Stimulated activated CD8-positive, alpha-beta memory T cell treated with anti-CD3 and anti-CD28 coated beads, Interleukin-4, amount 100 ng/mL, for 1 hour (primary cell): Measurements from ENCODE around the gene MPZL1.
"Not testable (repeated sequence)": the region's sequence is repeated elsewhere in the genome, so short reads cannot be mapped to it uniquely, and the experiment has no call there.

Source experiments
- DNase-seq, 2 donors: peaks; one replicate each; pipeline ENCODE4 v3.0.0-alpha.2; 2020; ENCODE audit warnings: low read depth in 2 of 2, low spot score in 1 of 2

Gene MPZL1

DNA sequence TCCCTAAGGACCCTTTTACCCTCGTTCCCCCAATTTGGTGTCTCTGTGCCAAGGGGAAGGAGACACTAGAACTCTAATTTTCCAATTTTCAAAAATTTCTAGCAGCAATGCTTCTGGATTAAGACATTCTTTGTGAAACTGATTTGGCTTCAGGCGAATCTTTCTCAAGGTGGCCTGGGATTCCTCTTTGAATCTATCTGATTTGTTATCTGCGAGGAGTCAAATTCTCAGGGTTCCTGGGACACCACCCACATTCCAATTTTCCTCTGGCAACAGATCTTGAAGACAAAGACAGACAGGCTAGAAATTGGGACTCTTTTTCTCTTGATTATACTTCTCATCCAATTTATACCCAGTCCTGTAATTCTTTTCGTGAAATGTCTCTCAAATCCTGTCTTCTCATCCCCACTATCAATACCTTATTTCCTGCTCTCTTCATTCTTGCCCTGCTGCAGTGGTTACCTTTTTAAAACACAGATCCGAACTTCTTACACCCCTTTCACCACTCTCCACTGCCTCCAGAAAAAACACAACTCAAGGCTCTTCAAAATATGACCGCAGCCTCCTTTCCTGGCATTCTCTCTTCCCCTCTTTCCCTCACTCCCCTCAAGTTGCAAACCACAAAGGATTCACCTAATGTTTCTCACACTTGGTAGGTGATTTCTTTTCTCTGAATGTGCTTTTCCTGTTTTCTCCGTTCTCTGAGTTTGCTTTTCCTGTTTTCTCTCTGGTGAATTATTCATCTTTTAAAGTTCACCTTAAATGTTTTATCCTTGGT is 2.7 kb upstream of the MPZL1 start:
- DNase-seq: no peak

DNA sequence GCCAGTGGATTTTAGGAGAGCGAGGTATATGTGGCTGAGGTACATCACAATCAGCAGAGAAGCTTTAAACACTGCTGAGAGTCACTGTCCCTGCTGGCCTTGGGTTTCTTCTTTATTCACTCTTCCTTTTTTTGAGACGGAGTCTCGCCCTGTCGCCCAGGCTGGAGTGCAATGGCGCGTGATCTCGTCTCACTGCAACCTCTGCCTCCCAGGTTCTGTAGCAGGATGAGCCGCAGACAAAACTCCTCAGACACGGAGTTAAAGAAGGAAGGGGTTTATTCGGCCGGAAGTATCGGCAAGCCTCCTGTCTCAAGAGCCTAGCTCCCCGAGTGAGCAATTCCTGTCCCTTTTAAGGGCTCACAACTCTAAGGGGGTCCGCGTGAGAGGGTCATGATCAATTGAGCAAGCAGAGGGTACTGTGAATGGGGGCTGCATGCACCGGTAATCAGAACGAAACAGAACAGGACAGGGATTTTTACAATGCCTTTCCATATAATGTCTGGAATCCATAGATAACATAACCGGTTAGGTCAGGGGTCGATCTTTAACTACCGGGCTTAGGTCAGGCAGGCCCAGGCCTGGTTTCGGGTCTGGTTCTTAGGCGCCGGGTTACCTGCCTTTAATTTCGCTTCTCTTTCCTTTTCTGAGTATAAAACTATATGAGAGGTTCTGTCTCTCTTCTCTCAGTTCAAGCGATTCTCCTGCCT is 1.9 kb upstream of the MPZL1 start:
- DNase-seq: not testable (repeated sequence)

DNA sequence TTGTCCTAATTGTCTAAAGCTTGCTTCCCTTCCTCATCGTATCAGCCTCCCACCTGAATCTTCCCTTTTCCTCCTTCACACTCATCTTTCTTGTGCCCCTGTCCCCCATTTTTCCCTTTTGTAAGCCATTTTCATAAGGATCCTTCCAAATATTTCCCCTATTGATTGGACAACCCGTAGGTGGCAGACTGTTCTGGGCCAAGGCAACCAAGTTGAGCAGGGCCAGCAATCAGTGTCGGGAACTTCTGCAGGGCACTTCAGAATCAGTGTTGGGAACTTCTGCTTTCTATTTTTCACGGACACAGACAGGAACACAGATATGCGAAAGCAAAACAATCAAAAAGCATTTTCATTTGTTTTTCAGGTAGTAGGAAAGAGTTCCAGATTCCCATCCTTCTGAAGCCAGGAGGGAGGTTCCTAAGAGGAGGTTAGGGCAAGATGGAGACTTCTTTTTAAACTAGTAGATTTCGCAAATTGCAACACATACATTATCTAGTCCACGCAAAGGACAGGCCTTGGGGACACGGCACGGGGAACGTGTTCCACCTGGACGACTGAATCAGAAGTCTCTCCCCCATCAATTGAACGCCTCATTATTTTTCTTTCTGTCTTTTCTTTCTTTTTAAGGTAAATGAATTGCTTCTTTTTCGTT is 691 bp upstream of the MPZL1 start:
- DNase-seq: no peak

DNA sequence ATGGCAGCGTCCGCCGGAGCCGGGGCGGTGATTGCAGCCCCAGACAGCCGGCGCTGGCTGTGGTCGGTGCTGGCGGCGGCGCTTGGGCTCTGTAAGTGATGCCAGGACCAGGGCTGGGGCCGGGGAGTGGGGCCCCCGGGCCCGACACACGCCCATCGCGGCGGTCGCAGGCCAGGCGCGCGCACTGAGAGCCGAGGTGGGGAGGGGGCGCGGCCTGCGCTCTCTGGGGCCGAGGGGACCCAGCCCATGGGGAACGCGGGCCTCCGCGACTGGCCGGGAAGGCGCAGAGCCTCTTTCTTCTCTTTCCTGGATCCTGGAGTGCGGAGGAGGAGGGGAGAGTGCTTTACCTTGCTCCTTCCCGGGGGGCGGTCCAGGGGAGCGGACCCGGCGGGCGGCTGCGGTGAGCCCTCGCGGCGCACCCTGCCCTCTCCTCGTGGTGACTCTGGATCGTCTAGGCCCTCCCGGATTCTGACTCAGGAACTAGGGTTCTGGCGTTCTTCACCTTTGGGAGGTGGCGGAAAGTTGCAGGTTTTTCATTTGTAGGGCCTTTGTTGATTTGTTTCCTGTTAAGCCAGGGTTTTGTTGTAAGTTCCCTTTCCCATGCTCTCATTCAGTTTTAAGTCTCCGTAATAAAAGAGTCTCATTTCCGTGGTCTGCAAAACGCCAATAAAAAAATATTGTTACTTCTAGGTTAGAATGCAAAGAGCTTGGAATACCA is 529 bp downstream of the MPZL1 start:
- DNase-seq: no peak

DNA sequence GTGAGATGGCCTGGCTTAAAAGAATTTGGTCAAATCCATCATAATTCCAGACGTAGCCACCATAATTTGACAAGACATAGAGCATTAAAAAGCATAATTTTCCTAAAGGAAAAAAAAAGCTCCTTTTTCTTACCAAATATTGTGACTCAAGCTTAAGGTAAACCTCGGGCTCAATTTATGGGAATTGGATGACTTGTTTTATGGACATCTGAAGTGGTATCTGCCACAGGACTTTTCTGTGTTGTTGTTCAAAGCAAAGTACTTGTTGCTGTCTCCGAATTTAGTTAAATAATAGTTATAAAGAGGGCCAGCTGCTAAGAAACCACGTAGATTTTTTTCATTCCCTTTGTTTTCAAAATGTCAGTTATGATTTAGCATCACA is 1.1 kb downstream of the MPZL1 start:
- no peak for DNase-seq

DNA sequence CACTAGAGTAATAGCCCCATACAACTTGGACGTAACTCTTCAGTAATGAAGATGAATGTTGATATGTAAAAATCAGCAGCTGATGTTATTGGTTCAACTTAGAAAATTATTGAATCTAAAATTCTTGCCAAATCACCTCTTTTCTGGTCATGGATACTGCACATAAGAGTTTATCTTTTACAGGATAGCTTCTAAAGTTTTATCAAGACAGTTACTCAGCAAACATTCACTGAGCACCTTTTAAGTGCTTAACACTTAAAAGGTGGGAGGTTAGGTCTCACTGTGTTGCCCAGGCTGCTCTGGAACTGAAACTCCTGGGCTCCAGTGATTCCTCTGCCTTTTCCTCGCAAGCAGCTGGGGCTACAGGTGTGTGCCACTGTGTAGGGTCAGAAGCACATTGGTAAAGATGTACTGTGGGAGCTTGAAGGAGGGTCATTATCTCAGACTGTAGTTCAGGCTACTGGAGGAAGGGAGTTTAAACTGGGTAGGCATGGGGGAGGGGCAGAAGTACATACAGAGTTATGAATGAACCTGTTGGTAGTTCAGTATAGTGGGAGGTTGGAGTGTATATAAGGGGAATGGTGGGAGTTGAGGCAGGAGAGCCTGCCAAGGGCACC is 2.0 kb downstream of the MPZL1 start:
- DNase-seq: no peak

DNA sequence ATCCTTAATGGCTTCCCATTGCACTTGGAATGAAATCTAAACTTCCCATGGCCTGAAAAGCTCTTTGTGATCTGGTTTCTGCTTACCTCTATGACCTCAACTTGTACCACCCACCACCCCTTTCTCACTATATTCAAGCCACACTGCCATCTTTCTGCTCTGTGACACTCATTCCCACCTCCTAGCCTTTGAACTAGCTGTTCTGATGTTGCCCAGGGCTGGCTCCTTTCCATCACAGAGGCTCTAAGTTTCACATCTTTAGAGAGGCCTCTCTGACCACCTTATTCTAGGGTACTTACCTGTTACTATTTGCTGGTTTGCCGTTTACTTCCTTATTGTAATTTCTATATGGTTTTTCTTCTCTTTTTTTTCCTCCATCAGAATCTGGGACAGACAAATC is 4.2 kb downstream of the MPZL1 start:
- DNase-seq: no peak

DNA sequence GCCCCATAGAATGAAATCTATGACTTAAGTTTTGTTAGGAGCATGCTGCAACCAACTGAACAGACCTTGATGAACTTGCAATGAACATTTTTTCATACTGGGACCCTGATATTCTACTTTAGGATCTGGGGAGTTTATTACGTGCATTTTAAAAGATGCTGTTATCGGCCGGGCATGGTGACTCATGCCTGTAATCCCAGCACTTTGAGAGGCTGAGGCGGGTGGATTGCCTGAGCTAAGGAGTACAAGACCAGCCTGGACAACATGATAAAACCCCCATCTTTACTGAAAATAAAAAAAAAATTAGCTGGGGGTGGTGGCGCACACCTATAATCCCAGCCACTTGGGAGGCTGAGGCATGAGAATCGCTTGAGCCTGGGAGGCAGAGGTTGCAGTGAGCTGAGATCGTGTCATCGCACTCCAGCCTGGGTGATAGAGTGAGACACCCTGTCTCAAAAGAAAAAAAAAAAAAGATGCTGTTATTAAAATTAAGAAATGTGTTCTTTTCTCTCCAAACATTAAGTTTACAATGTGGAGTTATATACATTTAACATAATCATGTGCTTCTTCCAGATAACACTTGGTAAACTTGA is 7.1 kb downstream of the MPZL1 start:
- no peak for DNase-seq

DNA sequence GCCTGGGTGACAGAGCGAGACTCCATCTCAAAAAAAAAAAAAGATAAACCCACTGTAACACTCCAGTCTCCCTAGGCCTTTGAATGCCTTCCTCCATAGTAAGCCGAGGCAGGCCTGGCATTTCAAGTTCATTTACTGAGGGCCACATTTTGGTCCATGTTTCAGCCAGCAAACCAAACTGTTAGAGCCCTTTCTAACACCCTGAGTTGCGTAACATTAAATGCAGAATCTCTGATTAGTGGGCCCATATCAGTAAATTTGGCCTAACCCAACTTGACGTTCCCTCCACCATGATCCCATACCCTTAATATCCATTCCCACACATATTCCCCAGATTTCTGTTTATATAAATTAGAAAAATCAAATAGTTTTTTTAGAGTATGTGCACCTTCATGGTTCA is 12.4 kb downstream of the MPZL1 start:
- no peak for DNase-seq

DNA sequence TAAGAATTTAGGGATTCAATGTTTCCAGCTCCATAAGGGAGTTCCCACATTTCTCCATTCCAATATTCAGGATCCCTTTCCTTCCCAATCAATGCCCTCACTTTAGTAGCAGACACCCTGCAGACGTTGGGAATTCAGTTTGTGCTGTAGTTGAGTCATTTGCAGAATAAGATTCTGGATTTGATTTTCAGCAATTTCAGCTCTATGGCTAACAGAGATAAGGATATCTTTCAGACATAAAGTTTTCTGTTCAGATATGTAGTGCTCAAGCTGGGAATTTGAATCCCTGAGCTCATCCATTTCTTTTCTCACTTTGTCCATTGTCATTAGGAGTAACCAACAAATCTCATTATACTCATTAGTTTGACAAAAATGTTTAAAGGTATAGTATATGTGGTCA is 13.1 kb downstream of the MPZL1 start:
- no peak for DNase-seq

DNA sequence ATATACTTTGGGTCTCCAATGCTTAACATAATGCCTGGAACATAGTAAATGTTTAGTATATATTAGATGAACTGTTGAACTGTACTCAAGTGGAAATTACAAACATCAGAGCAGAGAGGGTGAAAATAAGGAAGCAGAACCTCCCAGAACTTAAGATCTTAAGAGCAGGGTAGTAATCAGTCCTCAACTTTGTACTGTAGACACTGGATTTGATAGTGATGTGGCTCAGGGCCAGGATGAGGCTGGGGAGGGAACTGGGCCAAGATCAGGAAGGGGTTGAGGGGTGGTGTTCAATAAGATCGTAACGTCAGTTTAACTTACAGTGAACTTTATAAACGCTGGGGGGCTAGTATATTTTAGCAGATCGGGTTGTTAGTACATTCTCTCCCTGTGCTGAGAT is 15.4 kb downstream of the MPZL1 start:
- no peak for DNase-seq

DNA sequence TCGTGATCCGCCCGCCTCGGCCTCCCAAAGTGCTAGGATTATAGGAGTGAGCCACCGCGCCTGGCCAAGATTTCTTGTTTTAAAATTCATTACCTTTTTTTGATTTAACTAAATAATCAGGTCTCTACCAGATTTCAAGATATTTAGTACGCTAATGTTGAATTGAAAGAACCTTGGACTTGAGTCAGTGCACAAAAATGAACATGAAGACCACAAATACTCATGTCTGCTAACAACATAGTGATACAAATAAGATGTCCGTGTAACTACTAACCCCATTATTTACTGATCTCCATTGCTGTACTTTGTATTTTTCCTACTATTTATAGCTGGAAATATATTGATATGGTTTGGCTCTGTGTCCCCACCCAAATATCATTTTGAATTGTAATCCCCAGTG is 16.4 kb downstream of the MPZL1 start:
- DNase-seq: no peak

DNA sequence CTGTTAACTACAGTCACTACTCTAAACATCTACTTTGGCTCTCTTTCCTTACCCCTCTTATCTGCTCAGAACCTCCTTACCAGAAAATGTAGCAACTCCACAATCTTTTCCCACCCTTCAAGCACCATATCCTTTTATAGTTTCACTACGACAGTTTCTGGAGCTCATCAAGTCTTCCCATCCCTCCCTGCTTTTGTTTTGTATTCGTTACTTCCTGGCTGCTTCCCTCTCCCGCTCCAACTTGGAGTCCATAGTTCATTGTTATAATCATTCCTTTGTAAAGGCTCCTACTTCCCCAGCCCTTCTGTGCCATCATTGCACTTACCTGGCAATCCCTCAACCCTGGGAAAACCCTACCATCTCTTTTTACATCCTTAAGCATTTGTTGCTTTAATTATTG is 18.0 kb downstream of the MPZL1 start:
- no peak for DNase-seq

DNA sequence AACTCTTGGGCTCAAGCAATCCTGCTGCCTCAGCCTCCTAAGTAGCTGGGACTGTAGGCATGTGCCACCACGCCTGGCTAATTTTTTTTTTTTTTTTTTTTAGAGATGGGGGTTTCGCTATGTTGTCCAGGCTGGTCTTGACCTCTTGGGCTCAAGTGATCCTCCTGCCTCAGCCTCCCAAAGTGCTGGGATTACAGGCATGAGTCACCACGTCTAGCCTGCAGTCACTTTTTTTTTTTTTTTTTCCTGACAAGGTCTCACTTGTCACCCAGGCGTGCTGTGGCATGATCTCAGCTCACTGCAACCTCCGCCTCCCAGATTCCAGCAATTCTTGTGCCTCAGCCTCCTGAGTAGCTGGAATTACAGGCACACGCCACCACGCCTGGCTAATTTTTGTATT is 19.3 kb downstream of the MPZL1 start:
- DNase-seq: not testable (repeated sequence)

DNA sequence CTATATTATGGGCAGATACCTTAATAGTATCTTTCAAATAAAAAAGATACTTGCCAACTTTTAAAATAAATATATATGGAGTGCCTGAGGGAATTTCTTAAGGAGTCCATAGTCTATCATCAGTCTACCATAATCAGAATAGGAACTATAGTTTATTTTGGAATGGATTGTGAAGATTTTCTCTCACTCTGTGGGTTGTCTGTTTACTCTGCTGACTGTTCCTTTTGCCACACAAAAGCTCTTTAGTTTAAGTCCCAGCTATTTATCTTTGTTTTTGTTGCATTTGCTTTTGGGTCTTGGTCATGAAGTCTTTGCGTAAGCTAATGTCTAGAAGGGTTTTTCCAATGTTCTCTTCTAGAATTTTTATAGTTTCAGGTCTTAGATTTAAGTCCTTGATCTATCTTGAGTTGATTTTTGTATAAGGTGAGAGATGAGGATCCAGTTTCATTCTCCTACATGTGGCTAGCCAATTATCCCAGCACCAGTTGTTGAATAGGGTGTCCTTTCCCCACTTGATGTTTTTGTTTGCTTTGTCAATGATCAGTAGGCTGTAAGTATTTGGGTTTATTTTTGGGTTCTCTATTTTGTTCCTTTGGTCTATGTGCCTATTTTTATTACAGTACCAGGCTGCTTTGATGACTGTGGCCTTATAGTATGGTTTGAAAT is 20.7 kb downstream of the MPZL1 start:
- DNase-seq: not testable (repeated sequence)

DNA sequence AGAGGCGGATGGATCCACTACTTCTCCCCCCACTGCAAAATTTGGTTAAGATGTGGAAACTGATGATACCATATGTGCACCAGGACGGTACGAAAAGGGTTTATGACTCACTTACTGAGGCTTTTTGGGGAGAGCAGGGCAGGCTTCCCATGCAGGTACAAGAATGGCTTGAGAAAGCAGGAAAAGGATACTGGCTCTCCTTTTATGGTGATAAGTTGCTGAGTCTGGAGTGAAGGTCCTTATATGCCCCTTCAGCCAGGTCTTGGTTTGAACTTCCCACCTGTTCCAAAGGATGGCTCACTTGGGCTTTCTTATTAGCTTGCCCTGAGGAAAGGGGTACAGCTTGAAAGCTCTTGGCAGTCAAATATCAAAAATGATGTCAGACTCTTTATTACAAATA is 23.1 kb downstream of the MPZL1 start:
- DNase-seq: no peak

DNA sequence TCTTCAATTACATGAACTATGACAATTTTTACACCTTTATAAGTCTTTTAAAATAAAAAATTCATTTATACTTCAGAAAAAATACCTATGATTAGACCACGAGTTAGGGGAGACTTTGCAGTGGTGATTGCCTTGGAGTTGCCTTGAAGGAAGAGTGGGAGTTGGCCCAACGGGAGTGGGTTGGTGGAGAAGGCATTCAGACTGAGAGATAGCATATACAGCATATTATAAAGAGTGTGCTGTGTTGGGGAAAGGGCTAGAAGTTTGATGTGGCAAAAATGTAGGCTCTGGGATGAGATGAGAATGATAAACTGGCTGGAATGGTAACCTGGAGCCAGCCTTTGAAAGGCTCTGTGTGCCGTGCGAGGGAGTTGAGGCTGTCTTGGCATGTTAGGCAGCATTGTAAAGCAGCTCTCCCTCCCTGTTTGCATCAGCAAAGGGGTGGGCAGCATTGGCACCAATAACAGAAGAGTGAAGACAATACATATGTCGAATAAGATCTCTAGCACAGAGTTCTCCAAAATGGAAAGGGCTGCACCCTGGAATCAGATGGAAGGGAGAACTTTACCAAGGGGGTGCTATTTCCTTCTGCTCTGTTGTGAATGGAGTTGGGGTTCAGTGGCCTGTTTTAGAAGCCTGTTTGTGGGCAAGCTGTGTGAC is 24.4 kb downstream of the MPZL1 start:
- DNase-seq: no peak

DNA sequence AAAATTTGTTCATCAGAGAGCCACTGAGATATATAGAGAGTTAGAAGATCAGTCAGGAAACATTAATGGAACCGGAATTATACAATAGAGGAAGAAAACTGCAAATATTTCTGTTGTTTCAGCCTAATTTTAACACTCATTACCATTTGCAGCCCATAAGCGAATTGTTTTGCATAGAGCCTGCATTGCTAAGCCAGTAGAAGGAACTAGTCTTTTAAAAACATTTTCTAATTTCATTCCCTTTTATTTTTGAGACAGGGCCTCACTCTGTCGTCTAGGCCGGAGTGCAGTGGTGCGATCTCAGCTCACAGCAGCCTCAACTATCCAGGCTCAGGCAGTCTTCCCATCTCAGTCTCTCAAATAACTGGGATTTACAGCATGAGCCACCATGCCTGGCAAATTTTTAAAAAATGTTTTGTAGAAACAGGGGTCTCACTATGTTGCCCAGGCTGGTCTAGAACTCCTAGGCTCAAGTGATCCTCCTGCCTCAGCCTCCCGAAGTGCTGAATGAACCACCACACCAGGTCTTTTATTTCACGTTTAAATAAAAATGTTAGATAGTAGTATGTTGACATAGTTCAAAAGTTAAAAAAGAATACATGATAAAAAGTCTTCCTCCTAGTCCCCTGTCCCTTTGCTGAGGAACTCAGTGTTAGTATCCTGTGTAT is 25.3 kb downstream of the MPZL1 start:
- DNase-seq: no peak

DNA sequence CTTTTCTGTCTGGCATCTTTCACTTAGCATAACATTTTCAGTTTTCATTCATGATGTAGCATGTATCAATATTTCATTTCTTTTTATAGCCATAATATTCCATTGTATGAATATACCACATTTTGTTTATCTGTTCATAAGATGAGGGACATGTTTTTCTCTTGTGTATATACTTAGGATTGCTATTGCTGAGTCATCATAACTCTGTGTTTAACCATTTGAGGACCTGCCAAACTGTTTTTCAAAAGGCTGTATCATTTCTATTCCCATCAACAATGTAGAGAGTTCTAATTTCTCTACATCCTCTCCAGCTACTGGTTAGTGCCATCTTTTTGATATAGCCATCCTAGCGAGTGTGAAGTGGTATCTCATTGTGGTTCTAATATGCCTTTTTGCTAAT is 26.2 kb downstream of the MPZL1 start:
- DNase-seq: no peak
